Breast epithelium (tissue), 4 donors: ENCODE measurements around the gene AEBP2. TPM values are rescaled to one million over a fixed set of nuclear protein-coding genes. Genes with fewer than 3 reads are reported as not detected.

ENCODE experiments used
- DNase-seq, 2 donors: peaks; one replicate each; pipeline ENCODE4 v3.0.0-alpha.2; 2019; ENCODE audit warnings: low spot score in 2 of 2
- H3K27ac ChIP-seq, 2 donors: fragments of 200-600 bp; sonication (generic) in 1 of 2; one replicate each; pipeline ENCODE4 v1.5.1; 2016 to 2019; ENCODE audit warnings: mild to moderate bottlenecking in 1 of 2
- H3K27me3 ChIP-seq, 2 donors: fragments of 200-600 bp; sonication (generic) in 1 of 2; one replicate each; pipeline versions ENCODE4 v1.5.1 to v1.6.0; 2017 to 2019; ENCODE audit warnings: control low read depth in 1 of 2, mild to moderate bottlenecking in 1 of 2
- H3K36me3 ChIP-seq: fragments of 200-600 bp; one replicate; pipeline ENCODE4 v1.5.1; 2019
- H3K4me1 ChIP-seq, 2 donors: fragments of 200-600 bp; sonication (generic); one replicate each; pipeline ENCODE4 v1.5.1; 2016 to 2019; ENCODE audit warnings: control low read depth in 1 of 2
- H3K4me3 ChIP-seq, 3 donors: fragments of 200-600 bp; sonication (generic); 1 replicate in 2 of 3; 2 replicates in 1 of 3; pipeline ENCODE4 v1.5.1; 2016 to 2019; ENCODE audit warnings: mild to moderate bottlenecking in 3 of 3, moderate library complexity in 2 of 3
- H3K9me3 ChIP-seq, 2 donors: fragments of 200-600 bp; sonication (generic) in 1 of 2; one replicate each; pipeline ENCODE4 v1.5.1; 2016 to 2019; ENCODE audit warnings: control low read depth in 1 of 2
- POLR2A ChIP-seq: fragments of 450-650 bp; IDR thresholded peaks from one replicate; pipeline ENCODE4 v1.6.1; 2016; ENCODE audit warnings: antibody characterized with exemption, mild to moderate bottlenecking, moderate library complexity
- POLR2AphosphoS5 ChIP-seq, 3 donors: sonication (generic); formaldehyde crosslinking; IDR thresholded peaks; one replicate each; pipeline ENCODE4 v1.6.1; 2017; ENCODE audit warnings: antibody characterized with exemption in 3 of 3
- intact Hi-C: fragments of 100-400 bp; cut with DNase I; formaldehyde crosslinking; loops from one replicate; pipeline ENCODE4 v1.15.1; 2023; ENCODE audit warnings: low total_unique reads
- total RNA-seq, 3 donors: library from RNA; depleted of rRNA; stranded (reverse); fragments of >200 nt; gene quantifications; one replicate each; pipeline ENCODE4 v1.1.0, GENCODE V29; 2016
- TF ChIP-seq, protein P1 (sequence below), 3 donors: fragments of 450-650 bp; IDR thresholded peaks; one replicate each; pipeline ENCODE4 v1.5.1; 2016 to 2017; ENCODE audit warnings: antibody characterized with exemption in 3 of 3, mild to moderate bottlenecking in 3 of 3, moderate library complexity in 3 of 3

Gene AEBP2
- total RNA-seq, 3 donors from 2014 or later, result 38.2 to 50.3 (median 42.0) TPM

DNA sequence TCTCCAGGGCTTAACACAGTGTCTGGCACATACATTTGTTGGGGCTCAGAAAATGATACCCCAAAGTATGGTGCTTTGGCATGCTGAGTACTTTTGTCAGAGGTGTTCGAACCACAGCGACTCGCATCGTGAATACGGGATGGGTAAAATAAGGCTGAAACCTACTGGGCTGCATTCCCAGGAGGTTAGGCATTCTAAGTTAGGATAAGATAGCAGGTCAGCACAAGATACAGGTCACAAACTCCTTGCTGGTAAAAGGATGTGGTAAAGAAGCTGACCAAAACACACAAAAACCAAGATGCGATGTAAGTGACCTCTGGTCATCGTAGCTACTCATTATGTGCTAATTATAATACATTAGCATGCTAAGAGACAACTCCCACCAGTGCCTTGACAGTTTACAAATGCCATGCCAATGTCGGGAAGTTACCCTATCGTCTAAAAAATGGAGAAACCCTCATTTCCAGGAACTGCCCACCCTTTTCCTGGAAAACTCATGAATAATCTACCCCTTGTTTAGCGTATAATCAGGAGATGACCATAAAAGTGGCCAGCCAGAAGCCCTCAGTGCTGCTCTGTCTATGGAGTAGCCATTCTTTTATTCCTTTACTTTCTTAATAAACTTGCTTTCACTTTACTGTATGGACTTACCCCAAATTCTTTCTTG, 3.3 kb upstream of the AEBP2 start:
- intact Hi-C loops, result no loop called here
- no peak for DNase-seq
- TF ChIP-seq POLR2AphosphoS5 (IDR thresholded peaks at IDR 0.05), result no peak
- TF ChIP-seq, protein P1, sequence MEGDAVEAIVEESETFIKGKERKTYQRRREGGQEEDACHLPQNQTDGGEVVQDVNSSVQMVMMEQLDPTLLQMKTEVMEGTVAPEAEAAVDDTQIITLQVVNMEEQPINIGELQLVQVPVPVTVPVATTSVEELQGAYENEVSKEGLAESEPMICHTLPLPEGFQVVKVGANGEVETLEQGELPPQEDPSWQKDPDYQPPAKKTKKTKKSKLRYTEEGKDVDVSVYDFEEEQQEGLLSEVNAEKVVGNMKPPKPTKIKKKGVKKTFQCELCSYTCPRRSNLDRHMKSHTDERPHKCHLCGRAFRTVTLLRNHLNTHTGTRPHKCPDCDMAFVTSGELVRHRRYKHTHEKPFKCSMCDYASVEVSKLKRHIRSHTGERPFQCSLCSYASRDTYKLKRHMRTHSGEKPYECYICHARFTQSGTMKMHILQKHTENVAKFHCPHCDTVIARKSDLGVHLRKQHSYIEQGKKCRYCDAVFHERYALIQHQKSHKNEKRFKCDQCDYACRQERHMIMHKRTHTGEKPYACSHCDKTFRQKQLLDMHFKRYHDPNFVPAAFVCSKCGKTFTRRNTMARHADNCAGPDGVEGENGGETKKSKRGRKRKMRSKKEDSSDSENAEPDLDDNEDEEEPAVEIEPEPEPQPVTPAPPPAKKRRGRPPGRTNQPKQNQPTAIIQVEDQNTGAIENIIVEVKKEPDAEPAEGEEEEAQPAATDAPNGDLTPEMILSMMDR (IDR thresholded peaks at IDR 0.05), result no peak
- no peak for TF ChIP-seq POLR2A

DNA sequence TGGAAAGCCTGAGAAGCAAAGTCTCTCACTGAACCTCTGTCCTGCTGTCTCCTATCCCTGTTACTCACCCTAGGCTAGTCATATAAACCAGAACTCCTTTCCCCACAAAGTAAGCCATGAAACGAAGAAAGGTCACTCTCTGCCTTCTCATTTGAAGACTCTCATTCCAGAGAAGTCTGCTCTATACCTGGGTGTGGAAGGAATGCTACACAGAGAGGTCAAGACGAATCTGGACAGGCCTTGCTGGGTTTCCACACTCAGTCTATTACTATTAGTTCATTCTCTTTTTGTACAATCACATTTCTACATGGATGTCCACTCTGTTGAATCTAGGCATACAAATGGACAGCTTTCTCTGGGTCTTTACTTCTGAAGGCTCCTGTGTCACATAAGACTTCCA, 2.4 kb upstream of the AEBP2 start:
- no peaks in the 10 kb centered on the region for H3K9me3 ChIP-seq
- no peak overlapping the region for H3K27ac ChIP-seq
- intact Hi-C loops, result no loop called here
- H3K36me3 ChIP-seq, result no peaks in the 10 kb centered on the region
- H3K27me3 ChIP-seq, result no peaks in the 10 kb centered on the region
- DNase-seq, result no peak
- TF ChIP-seq POLR2AphosphoS5 (IDR thresholded peaks at IDR 0.05) (no peak), POLR2A (no peak)
- H3K4me1 ChIP-seq, result no peaks in the 10 kb centered on the region
- no peak overlapping the region for H3K4me3 ChIP-seq

More for the DNA sequence above, 3.3 kb upstream of the AEBP2 start:
- Histone ChIP-seq H3K9me3 (no peaks in the 10 kb centered on the region), H3K4me1 (no peaks in the 10 kb centered on the region), H3K27me3 (no peaks in the 10 kb centered on the region), H3K36me3 (no peaks in the 10 kb centered on the region), H3K4me3 (no peak overlapping the region), H3K27ac (no peak overlapping the region)

DNA sequence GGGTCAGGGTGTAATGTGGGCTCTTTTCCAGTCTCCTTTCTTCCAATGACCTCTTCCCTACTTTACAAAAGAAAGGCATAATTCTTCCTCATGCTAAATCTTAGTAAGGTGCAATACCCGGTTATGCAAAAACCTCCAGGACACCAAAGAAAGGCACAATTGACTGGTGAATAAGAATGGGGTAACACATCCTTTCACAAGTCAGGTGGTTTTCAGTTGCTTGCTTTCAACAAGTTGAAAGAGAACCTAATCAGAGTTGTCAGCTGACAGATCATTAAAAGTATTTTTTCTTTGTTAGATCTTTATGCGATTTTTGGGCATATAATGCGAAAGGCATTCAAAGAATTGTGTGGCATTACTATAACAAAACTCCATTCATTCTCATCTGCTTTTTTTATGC, 1.3 kb upstream of the AEBP2 start:
- intact Hi-C loops, result no loop called here
- Histone ChIP-seq H3K36me3 (no peaks in the 10 kb centered on the region), H3K4me3 (no peak overlapping the region), H3K4me1 (no peaks in the 10 kb centered on the region), H3K27ac (no peak overlapping the region), H3K9me3 (no peaks in the 10 kb centered on the region), H3K27me3 (no peaks in the 10 kb centered on the region)
- no peak for DNase-seq
- TF ChIP-seq POLR2A (no peak), POLR2AphosphoS5 (IDR thresholded peaks at IDR 0.05) (no peak)
- TF ChIP-seq, protein P1 (IDR thresholded peaks at IDR 0.05), result no peak

DNA sequence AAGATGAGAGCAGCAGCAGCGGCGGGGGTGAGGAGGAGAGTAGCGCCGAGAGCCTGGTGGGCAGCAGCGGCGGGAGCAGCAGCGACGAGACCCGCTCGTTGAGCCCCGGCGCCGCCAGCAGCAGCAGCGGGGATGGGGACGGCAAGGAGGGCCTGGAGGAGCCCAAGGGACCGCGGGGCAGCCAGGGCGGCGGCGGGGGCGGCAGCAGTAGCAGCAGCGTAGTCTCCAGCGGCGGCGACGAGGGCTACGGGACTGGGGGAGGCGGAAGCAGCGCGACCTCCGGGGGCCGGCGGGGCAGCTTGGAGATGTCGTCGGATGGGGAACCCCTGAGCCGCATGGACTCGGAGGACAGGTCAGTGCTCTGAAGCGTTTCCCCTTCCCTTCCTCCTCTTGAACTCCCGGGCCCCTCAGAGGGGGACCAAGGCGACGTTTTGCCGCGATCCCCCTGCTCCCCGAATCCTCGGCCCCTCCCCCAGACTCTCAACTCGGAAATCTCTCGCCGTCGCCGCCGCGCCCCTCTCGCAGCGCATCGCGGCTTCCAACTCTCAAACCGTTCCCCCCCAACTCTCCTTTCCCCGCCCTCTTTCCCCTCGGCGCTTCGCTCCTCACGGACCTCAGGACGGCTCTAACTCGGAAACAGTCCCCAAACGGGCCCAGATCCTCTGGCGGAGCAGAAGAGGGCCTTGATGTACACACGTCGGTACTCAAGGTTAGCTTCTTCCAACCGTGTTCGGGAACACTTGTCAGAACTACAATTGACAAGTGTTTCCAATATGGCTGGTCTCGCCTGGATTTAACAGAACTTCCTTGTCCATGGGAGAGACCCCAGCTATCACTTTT, 947 bp downstream of the AEBP2 start:
- peak; percentile 39 to 58 for DNase-seq
- H3K9me3 ChIP-seq, result no peaks in the 10 kb centered on the region
- intact Hi-C loops, result no loop called here

DNA sequence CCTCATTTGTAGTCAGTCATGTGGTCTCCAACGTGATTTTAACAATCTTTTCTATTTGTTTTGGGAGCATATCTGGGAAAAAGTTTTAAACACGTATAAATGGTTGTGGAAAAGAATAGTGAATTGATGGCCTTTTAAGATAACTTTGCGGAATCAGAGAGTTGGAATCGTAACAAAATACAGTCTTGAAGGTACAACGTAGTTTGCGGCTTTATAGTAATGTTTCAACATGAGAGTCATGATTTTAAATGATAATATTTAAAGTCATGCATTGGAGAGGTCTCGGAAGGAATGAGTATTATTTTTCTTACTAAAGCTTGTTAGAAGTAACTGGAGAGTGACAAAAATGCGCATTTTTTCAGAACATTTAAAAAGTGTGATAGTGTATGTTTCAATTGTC, 1.6 kb downstream of the AEBP2 start:
- peak overlapping the region; percentile 94 to 97 for H3K27ac ChIP-seq
- TF ChIP-seq POLR2AphosphoS5 (IDR thresholded peaks at IDR 0.05) (no peak), POLR2A (no peak)
- TF ChIP-seq, protein P1 (IDR thresholded peaks at IDR 0.05), result no peak
- intact Hi-C loops, result no loop called here

More for the DNA sequence above, 947 bp downstream of the AEBP2 start:
- Histone ChIP-seq H3K27me3 (no peaks in the 10 kb centered on the region), H3K4me1 (no peaks in the 10 kb centered on the region), H3K4me3 (peak overlapping the region; percentile 80 to 99 (median 86)), H3K27ac (peak overlapping the region; percentile 94 to 97), H3K36me3 (no peaks in the 10 kb centered on the region)
- TF ChIP-seq POLR2AphosphoS5 (IDR thresholded peaks at IDR 0.05) (no peak), POLR2A (no peak)
- TF ChIP-seq, protein P1 (IDR thresholded peaks at IDR 0.05), result no peak

More for the DNA sequence above, 1.6 kb downstream of the AEBP2 start:
- peak overlapping the region; percentile 80 to 99 (median 86) for H3K4me3 ChIP-seq
- no peaks in the 10 kb centered on the region for H3K36me3 ChIP-seq
- no peaks in the 10 kb centered on the region for H3K27me3 ChIP-seq
- no peak for DNase-seq
- no peaks in the 10 kb centered on the region for H3K4me1 ChIP-seq
- H3K9me3 ChIP-seq, result no peaks in the 10 kb centered on the region
